Small intestine (tissue), 16 donors: ENCODE measurements around the gene IQCE. TPM values are rescaled to one million over a fixed set of nuclear protein-coding genes. Genes with fewer than 3 reads are reported as not detected.

ENCODE experiments used
- DNase-seq, 2 donors: peaks; one replicate each; pipeline versions ENCODE4 v3.0.0 to v3.0.0-alpha.2; 2013
- FAIRE-seq: peaks from 2 replicates; lab custom pipeline; 2012; peaks lifted over from hg19 to GRCh38; lab: Jason Lieb, UNC
- H3K27ac ChIP-seq, 3 donors: one replicate each; pipeline ENCODE4 v1.5.1; 2013; ENCODE audit warnings: low read length in 2 of 3, mild to moderate bottlenecking in 2 of 3, control low read depth in 1 of 3, inconsistent platforms in 1 of 3, low read depth in 1 of 3, moderate library complexity in 1 of 3
- H3K27me3 ChIP-seq, 3 donors: one replicate each; pipeline ENCODE4 v1.6.1; 2013; ENCODE audit warnings: low read length in 3 of 3, inconsistent platforms in 1 of 3; ENCODE audit not compliant: control insufficient read depth in 3 of 3, insufficient read depth in 3 of 3
- H3K36me3 ChIP-seq, 3 donors: one replicate each; pipeline ENCODE4 v1.6.1; 2013; ENCODE audit warnings: low read length in 3 of 3, inconsistent platforms in 1 of 3, low read depth in 1 of 3, mild to moderate bottlenecking in 1 of 3, moderate library complexity in 1 of 3; ENCODE audit not compliant: control insufficient read depth in 3 of 3, insufficient read depth in 2 of 3
- H3K4me1 ChIP-seq, 3 donors: one replicate each; pipeline ENCODE4 v1.6.1; 2013; ENCODE audit warnings: low read length in 2 of 3, inconsistent platforms in 1 of 3, low read depth in 1 of 3, mild to moderate bottlenecking in 1 of 3, moderate library complexity in 1 of 3; ENCODE audit not compliant: control insufficient read depth in 3 of 3, insufficient read depth in 2 of 3
- H3K4me3 ChIP-seq, 3 donors: one replicate each; pipeline ENCODE4 v1.5.1; 2013; ENCODE audit warnings: low read length in 3 of 3, control low read depth in 1 of 3, inconsistent platforms in 1 of 3, low read depth in 1 of 3, mild to moderate bottlenecking in 1 of 3, moderate library complexity in 1 of 3
- H3K9me3 ChIP-seq, 2 donors: one replicate each; pipeline ENCODE4 v1.6.1; 2013; ENCODE audit warnings: low read depth in 1 of 2, low read length in 1 of 2; ENCODE audit not compliant: control insufficient read depth in 2 of 2, insufficient read depth in 1 of 2
- WGBS, 3 donors: extraction: QIAGEN DNeasy Blood & Tissue Kit; methylation state at CpG; one replicate each; pipeline ENCODE4 v1.1.7; 2013; 5-methylcytosine and 5-hydroxymethylcytosine counted together
- long read RNA-seq, 10 donors: transcript quantifications; one replicate each; lab custom pipeline, GENCODE V29; 2026
- polyA plus RNA-seq, 4 donors: library from polyadenylated mRNA; stranded (reverse) in 3 of 4; unstranded in 1 of 4; fragments of 200-250 nt in 3 of 4; fragments of 120-200 nt in 1 of 4; gene quantifications; one replicate each; pipeline versions ENCODE4 v1.2.1 to v1.2.3, GENCODE V29; 2013
- donor health status: healthy with polysubstance abuse.
- donor health status: control.
- donor health status: control.
- donor health status: Bipolar disorder and iron deficiency.
- donor health status: healthy.

The IQCE gene, protein sequence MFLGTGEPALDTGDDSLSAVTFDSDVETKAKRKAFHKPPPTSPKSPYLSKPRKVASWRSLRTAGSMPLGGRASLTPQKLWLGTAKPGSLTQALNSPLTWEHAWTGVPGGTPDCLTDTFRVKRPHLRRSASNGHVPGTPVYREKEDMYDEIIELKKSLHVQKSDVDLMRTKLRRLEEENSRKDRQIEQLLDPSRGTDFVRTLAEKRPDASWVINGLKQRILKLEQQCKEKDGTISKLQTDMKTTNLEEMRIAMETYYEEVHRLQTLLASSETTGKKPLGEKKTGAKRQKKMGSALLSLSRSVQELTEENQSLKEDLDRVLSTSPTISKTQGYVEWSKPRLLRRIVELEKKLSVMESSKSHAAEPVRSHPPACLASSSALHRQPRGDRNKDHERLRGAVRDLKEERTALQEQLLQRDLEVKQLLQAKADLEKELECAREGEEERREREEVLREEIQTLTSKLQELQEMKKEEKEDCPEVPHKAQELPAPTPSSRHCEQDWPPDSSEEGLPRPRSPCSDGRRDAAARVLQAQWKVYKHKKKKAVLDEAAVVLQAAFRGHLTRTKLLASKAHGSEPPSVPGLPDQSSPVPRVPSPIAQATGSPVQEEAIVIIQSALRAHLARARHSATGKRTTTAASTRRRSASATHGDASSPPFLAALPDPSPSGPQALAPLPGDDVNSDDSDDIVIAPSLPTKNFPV
- 10 to 100 TPM; 10.4 to 20.8 (median 15.5) TPM for polyA plus RNA-seq
- long read RNA-seq, donor 1, partial matches to known transcripts: 16 of 77 reads
- long read RNA-seq, donor 1, other reads (novel, unspliced or antisense): 59 of 77 reads
- long read RNA-seq, donor 2, partial matches to known transcripts: 29 of 54 reads
- long read RNA-seq, donor 2, other reads (novel, unspliced or antisense): 24 of 54 reads
- long read RNA-seq, donor 3, partial matches to known transcripts: 0 of 1 reads
- long read RNA-seq, donor 3, other reads (novel, unspliced or antisense): 0 of 1 reads
- long read RNA-seq, donor 4: 0 reads
- long read RNA-seq, donor 5, partial matches to known transcripts: 6 of 18 reads
- long read RNA-seq, donor 5, other reads (novel, unspliced or antisense): 12 of 18 reads
- long read RNA-seq, donor 6, full-length matches to known transcripts: 1 of 33 reads
- long read RNA-seq, donor 6, partial matches to known transcripts: 15 of 33 reads
- long read RNA-seq, donor 6, other reads (novel, unspliced or antisense): 17 of 33 reads
- long read RNA-seq, donor 7, partial matches to known transcripts: 33 of 33 reads
- long read RNA-seq, donor 7, other reads (novel, unspliced or antisense): 0 of 33 reads
- long read RNA-seq, donor 8: 0 reads
- long read RNA-seq, donor 9, partial matches to known transcripts: 5 of 13 reads
- long read RNA-seq, donor 9, other reads (novel, unspliced or antisense): 8 of 13 reads
- long read RNA-seq, donor 10, partial matches to known transcripts: 0 of 13 reads
- long read RNA-seq, donor 10, other reads (novel, unspliced or antisense): 13 of 13 reads

DNA sequence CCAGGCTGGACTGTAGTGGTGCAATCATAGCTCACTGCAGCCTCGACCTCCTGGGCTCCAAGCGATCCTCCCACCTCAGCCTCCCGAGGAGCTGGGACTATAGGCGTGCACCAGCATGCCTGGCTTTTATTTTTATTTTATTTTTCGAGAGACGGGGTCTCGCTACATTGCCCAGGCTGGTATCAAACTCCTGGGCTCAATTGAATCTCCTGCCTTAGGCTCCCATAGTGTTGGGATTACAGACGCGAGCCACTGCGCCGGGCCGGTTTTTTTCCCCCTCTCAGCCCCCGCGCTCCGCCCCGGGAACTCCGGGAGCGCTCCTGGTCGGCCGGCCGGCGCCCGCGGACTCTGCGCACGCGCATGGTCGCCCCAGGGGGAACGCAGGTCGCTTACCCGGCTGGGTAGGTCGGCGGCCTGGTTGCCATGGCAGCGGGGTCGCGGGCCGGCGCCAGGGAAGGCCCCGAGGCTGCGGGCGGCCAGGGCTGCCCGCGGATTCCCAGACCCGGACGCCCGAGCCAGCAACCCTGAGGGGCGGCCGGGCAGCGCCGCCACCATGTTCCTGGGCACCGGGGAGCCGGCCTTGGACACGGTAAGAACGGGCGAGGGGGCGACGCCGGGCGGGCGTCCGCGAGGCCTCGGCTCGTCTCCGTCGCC, at the start of gene IQCE:
Gene IQCE, plus strand, starts transcription at position 351 of the 654 bp plus-strand sequence. Its CDS starts 203 bp downstream, at position 554.
- DNase-seq (peak; percentile 88 to 95), FAIRE-seq (no peak)
- peak within 1 kb of the TSS; percentile 73 to 93 (median 88) for H3K27ac ChIP-seq
- H3K4me3 ChIP-seq: peak within 1 kb of the TSS; percentile 61 to 72 (median 72)
- no peaks in the 10 kb centered on the region for H3K9me3 ChIP-seq
- peaks cover 0 to 12% (median 0%) of the 10 kb centered on the region in 3 donors for H3K36me3 ChIP-seq
- H3K27me3 ChIP-seq: no peaks in the 10 kb centered on the region
- peaks cover 3 to 26% (median 3%) of the 10 kb centered on the region in 3 donors for H3K4me1 ChIP-seq
- WGBS, 3 donors: 0 to 2% (median 2%) methylated on average over 47 to 66 of the region's 66 CpGs

DNA sequence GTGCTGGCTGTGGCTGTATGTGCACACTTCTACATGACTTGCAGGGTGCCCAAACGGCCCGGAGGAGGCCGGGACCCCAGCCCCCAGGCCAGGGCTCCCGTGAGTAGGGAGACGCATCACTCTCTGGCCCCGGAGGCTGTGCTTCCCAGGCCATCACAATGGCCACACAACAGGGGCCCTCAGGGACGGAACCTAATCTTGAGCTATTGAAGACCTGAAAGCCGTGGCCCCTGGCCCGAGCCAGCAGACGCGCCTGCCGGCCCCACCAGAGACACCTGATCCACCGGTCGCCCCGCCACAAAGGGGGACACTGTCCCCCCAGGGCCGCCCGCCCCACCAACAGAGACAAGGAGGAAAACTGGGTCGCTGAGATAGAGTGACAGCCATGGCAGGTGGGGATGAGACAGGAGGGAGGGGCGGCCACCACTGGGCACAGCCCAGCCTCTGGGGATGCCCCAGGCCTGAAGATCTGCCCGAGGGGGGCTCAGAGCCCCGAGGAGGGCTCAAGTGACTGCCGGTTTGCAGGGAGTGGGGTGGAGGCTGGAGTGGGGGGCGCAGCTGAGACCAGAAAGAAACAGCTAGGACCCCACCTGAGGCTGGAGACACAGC, 49.4 kb upstream of the IQCE start:
- DNase-seq (no peak), FAIRE-seq (no peak)
- Histone ChIP-seq H3K4me3 (no peak overlapping the region), H3K36me3 (no peaks in the 10 kb centered on the region), H3K27ac (no peak overlapping the region), H3K9me3 (no peaks in the 10 kb centered on the region), H3K27me3 (no peaks in the 10 kb centered on the region), H3K4me1 (peaks cover 3 to 35% (median 11%) of the 10 kb centered on the region in 3 donors)
- 76 to 84% (median 82%) methylated on average over 20 to 23 of the region's 23 CpGs for WGBS, 3 donors

DNA sequence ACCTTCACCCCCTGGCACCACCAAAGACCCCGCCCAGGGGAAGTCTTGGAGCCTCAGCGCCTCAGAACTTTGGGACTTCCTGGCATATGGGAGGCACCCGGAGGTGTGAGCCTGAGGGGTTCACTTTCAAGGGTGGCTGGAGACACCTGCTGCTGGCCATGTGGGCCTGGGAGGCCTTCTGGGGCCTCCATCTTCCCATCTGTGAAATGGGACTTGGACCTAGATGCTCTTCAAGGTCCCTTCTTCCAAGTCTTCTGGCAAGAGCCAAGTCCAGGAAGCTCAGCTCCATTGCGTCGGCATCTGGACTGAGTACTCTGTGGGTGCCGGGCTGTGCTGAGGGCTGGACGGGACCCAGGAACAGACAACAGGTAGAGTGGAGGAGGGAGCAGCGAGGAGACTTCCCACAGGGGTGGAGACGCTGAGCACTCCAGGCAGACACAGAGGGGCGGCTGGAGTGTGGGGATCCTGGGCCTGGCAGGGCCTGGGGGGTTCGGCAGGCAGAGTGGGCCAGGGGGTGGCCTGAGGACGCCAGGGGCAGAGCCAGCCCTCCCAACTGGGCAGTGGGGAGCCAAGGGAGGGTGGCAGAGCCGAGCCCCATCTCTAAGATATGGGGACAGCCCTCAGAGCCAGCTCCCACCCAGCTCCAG, 48.5 kb upstream of the IQCE start:
- DNase-seq: no peak
- Histone ChIP-seq H3K27ac (peak overlapping the region in 1 of 3 donors; percentile 51), H3K36me3 (no peaks in the 10 kb centered on the region), H3K4me1 (peaks cover 3 to 35% (median 11%) of the 10 kb centered on the region in 3 donors), H3K4me3 (no peak overlapping the region), H3K9me3 (no peaks in the 10 kb centered on the region), H3K27me3 (no peaks in the 10 kb centered on the region)
- 76 to 87% (median 86%) methylated on average over 10 to 13 of the region's 13 CpGs for WGBS, 3 donors
- no peak for FAIRE-seq

DNA sequence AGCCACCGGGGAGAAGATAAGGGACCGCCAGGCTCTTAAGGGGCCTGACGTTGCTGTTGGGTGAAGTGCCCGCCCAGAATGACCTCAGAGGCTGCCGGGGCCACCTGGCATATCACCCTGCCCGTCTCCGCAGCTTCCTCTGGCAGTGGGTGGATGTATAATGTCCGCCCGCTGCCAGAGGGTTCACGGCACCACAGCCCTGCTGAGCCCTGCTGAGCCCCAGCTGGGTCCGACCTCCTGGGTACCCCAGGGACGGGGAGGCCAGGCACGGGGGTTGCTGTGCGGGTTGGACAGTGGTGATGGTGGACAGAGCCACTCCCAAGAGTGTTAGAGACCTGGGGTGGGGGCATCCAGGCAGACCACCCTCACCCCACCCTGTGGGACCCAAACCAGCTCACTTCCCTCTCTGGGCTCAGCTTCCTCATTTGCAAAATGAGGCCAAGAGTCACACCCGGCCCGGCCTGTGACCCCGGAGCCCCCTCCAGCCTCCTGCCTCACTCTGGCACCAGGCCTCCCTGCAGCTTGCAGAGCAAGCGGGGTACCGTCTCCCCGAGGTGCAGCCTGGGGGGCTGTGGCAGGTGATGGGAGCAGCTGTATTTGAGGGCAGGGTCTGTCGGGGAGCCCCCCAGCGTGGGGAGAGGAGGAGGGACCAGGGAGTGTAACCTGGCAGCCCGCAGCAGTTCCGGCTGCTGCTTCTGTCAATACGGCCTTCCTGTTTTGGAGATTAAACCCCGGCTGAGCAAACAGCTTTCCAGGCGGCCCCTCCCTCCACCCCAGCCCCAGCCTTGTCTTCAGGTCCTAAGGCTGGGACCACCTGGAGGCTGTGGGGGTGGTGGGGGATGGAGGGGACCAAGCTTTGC, 47.6 kb upstream of the IQCE start:
- H3K4me1 ChIP-seq: peaks cover 3 to 35% (median 11%) of the 10 kb centered on the region in 3 donors
- peak overlapping the region in 2 of 3 donors; percentile 16 to 51 for H3K27ac ChIP-seq
- FAIRE-seq (no peak), DNase-seq (peak in 1 of 2 donors; percentile 53)
- no peaks in the 10 kb centered on the region for H3K36me3 ChIP-seq
- WGBS, 3 donors: 16 to 31% (median 24%) methylated on average over 27 of the region's 27 CpGs
- no peak overlapping the region for H3K4me3 ChIP-seq
- no peaks in the 10 kb centered on the region for H3K27me3 ChIP-seq
- no peaks in the 10 kb centered on the region for H3K9me3 ChIP-seq

DNA sequence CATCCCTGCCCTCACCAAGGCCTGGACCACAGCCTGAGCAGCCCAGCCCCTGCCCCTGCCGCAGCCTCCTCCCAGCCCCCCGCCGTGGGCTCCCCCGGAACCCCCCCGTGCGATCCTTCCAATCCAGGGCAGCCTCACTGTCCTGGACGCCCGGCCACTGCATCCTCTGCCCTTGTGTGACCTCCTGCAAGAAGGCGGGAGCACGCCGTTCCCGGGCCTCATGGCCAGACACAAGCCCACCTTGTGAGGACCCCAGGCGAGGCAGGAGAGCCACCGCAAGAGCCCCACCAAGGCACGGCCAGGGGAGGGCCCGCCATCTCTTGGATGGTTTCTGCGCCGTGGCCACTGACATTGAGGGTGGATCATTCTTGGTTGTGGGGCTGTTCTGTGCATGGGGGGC, 47.0 kb upstream of the IQCE start:
- no peak for DNase-seq
- Histone ChIP-seq H3K27ac (peak overlapping the region in 2 of 3 donors; percentile 24 to 51), H3K4me1 (peaks cover 3 to 38% (median 11%) of the 10 kb centered on the region in 3 donors), H3K4me3 (no peak overlapping the region), H3K9me3 (no peaks in the 10 kb centered on the region), H3K27me3 (no peaks in the 10 kb centered on the region), H3K36me3 (no peaks in the 10 kb centered on the region)
- no peak for FAIRE-seq
- 28 to 37% (median 37%) methylated on average over 18 of the region's 18 CpGs for WGBS, 3 donors

DNA sequence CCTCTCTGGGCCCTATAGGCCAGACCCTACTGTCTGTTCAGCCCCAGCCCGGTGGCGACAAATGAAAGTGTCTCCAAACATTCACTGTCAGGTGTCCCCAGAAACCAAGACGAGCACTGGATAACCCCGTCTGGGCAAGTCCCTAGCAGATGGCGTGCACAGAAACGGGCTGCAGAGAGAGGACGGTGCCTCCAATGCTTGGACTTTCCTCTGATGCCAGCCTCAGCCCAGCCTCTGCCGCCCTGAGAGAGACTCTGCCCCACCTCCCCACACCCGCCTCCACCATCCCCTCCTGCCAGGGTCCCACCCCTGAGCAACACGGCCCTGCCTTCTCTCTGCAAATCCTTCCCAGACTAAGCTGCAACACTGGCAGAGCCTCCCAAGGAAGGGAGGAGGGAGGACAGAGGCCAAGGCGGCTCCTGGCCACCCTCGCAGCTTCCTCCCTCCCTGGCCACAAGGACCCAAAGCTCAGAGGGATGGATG, 46.6 kb upstream of the IQCE start:
- H3K27me3 ChIP-seq: no peaks in the 10 kb centered on the region
- H3K4me3 ChIP-seq: no peak overlapping the region
- no peaks in the 10 kb centered on the region for H3K9me3 ChIP-seq
- no peaks in the 10 kb centered on the region for H3K36me3 ChIP-seq
- WGBS, 3 donors: 5 to 33% (median 28%) methylated on average over 11 to 12 of the region's 12 CpGs
- DNase-seq (no peak), FAIRE-seq (no peak)
- peaks cover 3 to 39% (median 11%) of the 10 kb centered on the region in 3 donors for H3K4me1 ChIP-seq
- peak overlapping the region in 2 of 3 donors; percentile 24 to 51 for H3K27ac ChIP-seq
